PFSK-1 (cell line): ENCODE measurements around the gene HSD17B12.

Experiments
- FOXP2 ChIP-seq: optimal IDR thresholded peaks from 2 replicates; pipeline ENCODE3; 2011; ENCODE audit warnings: borderline replicate concordance, control low read depth, inconsistent platforms; ENCODE audit not compliant: insufficient read depth; ENCODE audit errors: extremely low read length, extremely low read depth
- POLR2AphosphoS5 ChIP-seq: IDR thresholded peaks from 2 replicates; pipeline ENCODE4 v1.6.1; 2012; ENCODE audit warnings: low read depth, mild to moderate bottlenecking, control low read depth, low read length, moderate library complexity
- REST ChIP-seq, 2 experiments: IDR thresholded peaks; 2 replicates each; pipeline versions ENCODE4 v1.6.1 to v1.8.0; 2011 to 2012; ENCODE audit warnings: low read depth in 2 of 2, low read length in 2 of 2, control low read depth in 1 of 2, inconsistent platforms in 1 of 2, mild to moderate bottlenecking in 1 of 2, moderate library complexity in 1 of 2; ENCODE audit not compliant: insufficient read depth in 1 of 2
- SIN3A ChIP-seq: IDR thresholded peaks from 2 replicates; pipeline ENCODE4 v1.6.1; 2012; ENCODE audit warnings: mild to moderate bottlenecking, low read length, moderate library complexity, borderline replicate concordance; ENCODE audit not compliant: insufficient read depth
- TAF1 ChIP-seq: IDR thresholded peaks from 2 replicates; pipeline ENCODE4 v1.6.1; 2012; ENCODE audit warnings: low read length, control low read depth, borderline replicate concordance; ENCODE audit not compliant: insufficient read depth

GRCh38 chr11:43861141-43861540, 180.6 kb downstream of the HSD17B12 start:
- TF ChIP-seq TAF1 (no peak), POLR2AphosphoS5 (no peak), REST (IDR thresholded peaks at IDR 0.05; ENCODE audit: insufficient read depth in 1 of 2, low read depth in 2 of 2, low read length in 2 of 2) (no peak), FOXP2 (no peak), SIN3A (no peak)
